Right lobe of liver (tissue), 6 donors: ENCODE data around the gene EPHB6. TPM values are rescaled to one million over a fixed set of nuclear protein-coding genes. Genes with fewer than 3 reads are reported as not detected.

ENCODE experiments used
- ATAC-seq, 4 donors: fragments of 200-7000 bp; cut with Tn5 transposase; one replicate each; pipeline ENCODE4 v1.9.1; 2020; ENCODE audit warnings: mild to moderate bottlenecking in 4 of 4, moderate library complexity in 4 of 4
- DNase-seq, 3 donors: peaks; one replicate each; pipeline ENCODE4 v3.0.0-alpha.2; 2020
- H3K27ac ChIP-seq, 3 donors: fragments of 200-600 bp; one replicate each; pipeline ENCODE4 v1.8.0; 2022
- H3K27me3 ChIP-seq, 2 donors: fragments of 200-600 bp; one replicate each; pipeline ENCODE4 v1.8.0; 2022
- H3K36me3 ChIP-seq, 4 donors: fragments of 200-600 bp; sonication (generic) in 1 of 4; one replicate each; pipeline versions ENCODE4 v1.5.1 to v1.8.0; 2017 to 2022; ENCODE audit warnings: control low read depth in 1 of 4
- H3K4me1 ChIP-seq, 4 donors: fragments of 200-600 bp; sonication (generic) in 1 of 4; one replicate each; pipeline versions ENCODE4 v1.5.1 to v1.8.0; 2017 to 2022; ENCODE audit warnings: control low read depth in 1 of 4
- H3K4me3 ChIP-seq, 3 donors: fragments of 200-600 bp; one replicate each; pipeline ENCODE4 v1.8.0; 2022
- H3K9me3 ChIP-seq, 4 donors: fragments of 200-600 bp; sonication (generic) in 1 of 4; one replicate each; pipeline versions ENCODE4 v1.5.1 to v1.8.0; 2017 to 2022; ENCODE audit warnings: control low read depth in 1 of 4
- POLR2A ChIP-seq: fragments of 450-650 bp; IDR thresholded peaks from one replicate; pipeline ENCODE4 v1.6.1; 2017; ENCODE audit warnings: antibody characterized with exemption, mild to moderate bottlenecking
- whole genome bisulfite sequencing: methylation state at CpG from one replicate; pipeline ENCODE4 v1.1.6; 2018; ENCODE audit warnings: low coverage, low lambda C conversion rate; ENCODE audit not compliant: insufficient coverage; ENCODE audit errors: missing lambda C conversion rate; 5-methylcytosine and 5-hydroxymethylcytosine counted together
- intact Hi-C, 2 donors: fragments of 100-400 bp; cut with DNase I; formaldehyde crosslinking; loops; one replicate each; pipeline versions ENCODE4 v1.11.2 to v1.14.1; 2022
- total RNA-seq, 6 experiments: library from RNA; depleted of rRNA in 2 of 6; stranded (reverse); fragments of >200 nt in 2 of 6; fragmentation: NEBNext Ultra II Directional in 3 of 6; extraction: Animal tissue kit (Norgen Biotek cat#: 25700) in 3 of 6; gene quantifications; one replicate each; pipeline versions ENCODE4 v1.1.0 to v1.2.4, GENCODE V29; 2016 to 2023
- TF ChIP-seq, protein P1 (sequence below), 4 donors: fragments of 200-600 bp in 3 of 4; fragments of 450-650 bp in 1 of 4; IDR thresholded peaks; one replicate each; pipeline versions ENCODE4 v1.5.1 to v1.8.0; 2016 to 2022; ENCODE audit warnings: antibody characterized with exemption in 4 of 4, mild to moderate bottlenecking in 2 of 4
- donor health status: DM: no; HTN: yes; CAD: no.
- donor health status: DM: no; HTN: no; CAD: no.
- donor health status: DM: no; HTN: no; CAD: no.
- donor health status: DM: no; HTN: yes; CAD: no.
- donor health status: DM: no; HTN: yes; CAD: no.

EPHB6 gene
- total RNA-seq, 6 experiments from 2014 or later: 1.5 to 6.1 (median 3.2) TPM

DNA sequence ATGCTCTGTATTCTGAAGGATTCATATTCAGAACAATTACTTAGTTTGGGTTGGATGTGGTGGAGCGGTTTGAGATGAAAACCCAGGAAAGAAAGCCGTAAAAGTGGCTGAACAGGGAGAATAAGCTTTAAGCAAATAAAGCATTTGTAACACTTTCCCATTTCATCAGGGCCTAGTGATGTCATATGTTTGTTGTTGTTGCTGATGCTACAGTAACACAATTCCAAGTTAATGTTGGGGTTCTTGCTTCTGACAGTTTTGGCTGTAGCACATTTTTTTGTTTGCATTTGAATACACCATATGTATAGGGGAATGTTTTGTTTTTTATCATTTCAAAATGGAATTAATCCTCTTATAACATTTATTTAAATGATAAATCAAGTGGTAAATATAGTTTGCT, 40.4 kb upstream of the EPHB6 start:
- no peak overlapping the region for H3K4me3 ChIP-seq
- no peaks in the 10 kb centered on the region for H3K27me3 ChIP-seq
- no peaks in the 10 kb centered on the region for H3K4me1 ChIP-seq
- no peak overlapping the region for H3K27ac ChIP-seq
- no peaks in the 10 kb centered on the region for H3K9me3 ChIP-seq
- 55% methylated on average over 2 of the region's 2 CpGs for WGBS
- no peak for DNase-seq
- TF ChIP-seq POLR2A: no peak
- TF ChIP-seq, protein P1, sequence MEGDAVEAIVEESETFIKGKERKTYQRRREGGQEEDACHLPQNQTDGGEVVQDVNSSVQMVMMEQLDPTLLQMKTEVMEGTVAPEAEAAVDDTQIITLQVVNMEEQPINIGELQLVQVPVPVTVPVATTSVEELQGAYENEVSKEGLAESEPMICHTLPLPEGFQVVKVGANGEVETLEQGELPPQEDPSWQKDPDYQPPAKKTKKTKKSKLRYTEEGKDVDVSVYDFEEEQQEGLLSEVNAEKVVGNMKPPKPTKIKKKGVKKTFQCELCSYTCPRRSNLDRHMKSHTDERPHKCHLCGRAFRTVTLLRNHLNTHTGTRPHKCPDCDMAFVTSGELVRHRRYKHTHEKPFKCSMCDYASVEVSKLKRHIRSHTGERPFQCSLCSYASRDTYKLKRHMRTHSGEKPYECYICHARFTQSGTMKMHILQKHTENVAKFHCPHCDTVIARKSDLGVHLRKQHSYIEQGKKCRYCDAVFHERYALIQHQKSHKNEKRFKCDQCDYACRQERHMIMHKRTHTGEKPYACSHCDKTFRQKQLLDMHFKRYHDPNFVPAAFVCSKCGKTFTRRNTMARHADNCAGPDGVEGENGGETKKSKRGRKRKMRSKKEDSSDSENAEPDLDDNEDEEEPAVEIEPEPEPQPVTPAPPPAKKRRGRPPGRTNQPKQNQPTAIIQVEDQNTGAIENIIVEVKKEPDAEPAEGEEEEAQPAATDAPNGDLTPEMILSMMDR (IDR thresholded peaks at IDR 0.05): no peak
- no peak for ATAC-seq
- intact Hi-C loops: no loop called here
- H3K36me3 ChIP-seq: no peaks in the 10 kb centered on the region

DNA sequence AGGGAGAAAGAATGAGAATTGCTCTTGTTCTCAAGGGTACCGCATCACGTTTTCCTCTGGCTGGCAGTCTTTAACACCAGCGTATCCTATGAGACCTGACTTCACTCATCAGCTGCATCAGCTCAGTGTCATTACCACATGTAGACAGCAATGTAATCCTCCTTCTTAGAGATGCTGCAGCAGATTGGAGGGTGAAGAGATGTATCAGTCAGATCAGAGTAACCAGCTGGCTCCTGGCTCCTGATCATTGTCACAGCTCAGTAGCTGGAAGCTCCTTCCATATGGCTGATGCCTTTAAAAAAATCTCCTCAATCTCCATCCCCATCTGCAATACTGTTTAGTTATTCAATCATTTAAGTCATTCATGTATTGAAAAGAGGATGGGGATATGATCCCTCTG, 39.7 kb upstream of the EPHB6 start:
- no peak for DNase-seq
- 72% methylated on average over 3 of the region's 3 CpGs for WGBS
- H3K27ac ChIP-seq: no peak overlapping the region
- no peak for ATAC-seq
- H3K9me3 ChIP-seq: no peaks in the 10 kb centered on the region
- no peaks in the 10 kb centered on the region for H3K4me1 ChIP-seq
- no peak overlapping the region for H3K4me3 ChIP-seq
- H3K27me3 ChIP-seq: no peaks in the 10 kb centered on the region
- intact Hi-C loops: no loop called here
- H3K36me3 ChIP-seq: no peaks in the 10 kb centered on the region
- TF ChIP-seq, protein P1 (IDR thresholded peaks at IDR 0.05): no peak
- no peak for TF ChIP-seq POLR2A

DNA sequence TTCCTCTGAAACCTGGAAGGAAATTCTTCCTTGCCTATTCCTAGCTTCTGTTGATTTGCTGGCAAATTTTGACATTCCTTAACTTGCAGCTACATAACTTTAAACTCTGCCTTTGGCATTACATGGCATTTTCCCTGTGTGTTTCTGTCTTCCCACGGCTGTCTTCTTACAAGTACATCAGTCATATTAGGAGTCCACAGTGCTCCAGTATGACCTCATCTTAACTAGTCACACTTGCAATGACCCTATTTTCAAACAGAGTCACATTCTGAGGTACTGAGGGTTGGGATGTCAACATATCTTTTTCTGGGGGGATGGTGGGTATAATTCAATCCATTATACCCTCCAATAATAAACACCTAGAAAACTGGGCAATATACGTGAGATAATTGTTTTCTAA, 37.4 kb upstream of the EPHB6 start:
- intact Hi-C loops: no loop called here

DNA sequence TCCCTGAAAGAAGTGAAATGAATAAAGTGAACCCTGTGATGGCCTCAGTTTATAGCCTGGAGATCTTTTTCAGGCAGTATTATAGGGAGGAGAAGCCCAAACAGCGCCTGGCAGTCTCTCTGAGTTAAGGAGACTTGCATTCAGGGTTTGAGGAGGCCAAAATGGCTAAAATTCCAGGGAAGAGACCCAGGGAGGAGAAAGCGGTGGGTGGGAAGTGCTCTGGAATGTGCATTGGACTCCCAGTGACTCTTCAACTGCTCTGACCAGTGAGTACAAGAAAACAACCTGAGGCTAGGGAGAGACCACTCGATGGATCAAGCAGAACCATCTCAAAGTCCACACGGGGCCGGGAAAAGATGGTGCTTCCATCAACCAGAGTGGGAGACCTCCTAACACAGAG, 35.3 kb upstream of the EPHB6 start:
- intact Hi-C loops: no loop called here
- Histone ChIP-seq H3K9me3 (no peaks in the 10 kb centered on the region), H3K27me3 (no peaks in the 10 kb centered on the region), H3K4me1 (no peaks in the 10 kb centered on the region), H3K27ac (no peak overlapping the region), H3K4me3 (no peak overlapping the region), H3K36me3 (no peaks in the 10 kb centered on the region)
- ATAC-seq (no peak), DNase-seq (no peak)
- no peak for TF ChIP-seq POLR2A
- TF ChIP-seq, protein P1 (IDR thresholded peaks at IDR 0.05): no peak
- WGBS: 62% methylated on average over 2 of the region's 5 CpGs

More for the DNA sequence above, 37.4 kb upstream of the EPHB6 start:
- ATAC-seq (no peak), DNase-seq (no peak)
- WGBS: 39% methylated on average over 2 of the region's 2 CpGs
- H3K36me3 ChIP-seq: no peaks in the 10 kb centered on the region
- TF ChIP-seq, protein P1 (IDR thresholded peaks at IDR 0.05): no peak
- TF ChIP-seq POLR2A: no peak
- H3K4me1 ChIP-seq: no peaks in the 10 kb centered on the region
- no peaks in the 10 kb centered on the region for H3K27me3 ChIP-seq
- no peak overlapping the region for H3K27ac ChIP-seq
- H3K9me3 ChIP-seq: no peaks in the 10 kb centered on the region
- no peak overlapping the region for H3K4me3 ChIP-seq

DNA sequence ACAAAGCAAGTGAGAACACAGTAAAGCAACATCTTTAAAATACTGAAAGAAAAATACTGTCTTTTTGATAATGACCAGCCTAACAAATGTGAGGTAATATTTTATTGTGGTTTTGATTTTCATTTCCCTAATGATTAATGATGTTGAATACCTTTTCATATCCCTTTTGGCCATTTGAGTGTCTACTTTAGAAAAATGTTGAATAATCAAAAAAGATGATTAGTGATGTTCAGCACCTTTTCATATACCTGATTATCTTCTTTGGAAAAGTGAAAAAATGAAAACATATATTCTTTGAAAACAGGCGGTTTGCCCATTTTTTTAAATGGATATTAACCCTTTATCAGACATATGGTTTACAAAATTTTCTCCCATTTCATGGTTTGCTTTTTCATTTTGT, 32.2 kb upstream of the EPHB6 start:
- WGBS: 0% methylated on average over 1 of the region's 1 CpG
- TF ChIP-seq, protein P1 (IDR thresholded peaks at IDR 0.05): no peak
- TF ChIP-seq POLR2A: no peak
- no peaks in the 10 kb centered on the region for H3K4me1 ChIP-seq
- no peaks in the 10 kb centered on the region for H3K36me3 ChIP-seq
- H3K27ac ChIP-seq: no peak overlapping the region
- no peak for ATAC-seq
- H3K9me3 ChIP-seq: no peaks in the 10 kb centered on the region
- DNase-seq: no peak
- H3K4me3 ChIP-seq: no peak overlapping the region
- intact Hi-C loops: no loop called here
- peaks cover 0 to 4% of the 10 kb centered on the region in 2 donors for H3K27me3 ChIP-seq
